H1 (cell line): ENCODE results near the gene RAPH1. TPM values are rescaled to one million over a fixed set of nuclear protein-coding genes. Genes with fewer than 3 reads are reported as not detected.
"Not testable (repeated sequence)": the region's sequence is repeated elsewhere in the genome, so short reads cannot be mapped to it uniquely, and the experiment has no call there.

ENCODE experiments used
- CTCF ChIA-PET: fragments of 300-600 bp; sonication (Branson Sonifier 250); formaldehyde crosslinking; loops from one replicate; lab custom pipeline; 2021; ENCODE audit not compliant: partially characterized antibody; lab: Charles Lee
- POLR2A ChIA-PET: fragments of 300-600 bp; sonication (Branson Sonifier 250); formaldehyde crosslinking; loops from one replicate; lab custom pipeline; 2021; ENCODE audit warnings: inconsistent platforms; ENCODE audit not compliant: partially characterized antibody; lab: Charles Lee
- DNase-seq, 2 experiments: peaks; one replicate each; pipeline versions ENCODE4 v3.0.0 to v3.0.0-alpha.2; 2010 to 2022; ENCODE audit warnings: low spot score in 2 of 2, low read depth in 1 of 2, mixed read lengths in 1 of 2
- FAIRE-seq: peaks from 2 replicates; lab custom pipeline; 2011; peaks lifted over from hg19 to GRCh38; lab: Jason Lieb, UNC
- H2AFZ ChIP-seq: 2 replicates; pipeline ENCODE4 v1.8.1; 2012; ENCODE audit warnings: low read length, inconsistent platforms
- H2AK5ac ChIP-seq: 2 replicates; pipeline ENCODE4 v1.6.1; 2013; ENCODE audit warnings: low read depth, low read length
- H2BK120ac ChIP-seq: replicated peaks from 2 replicates; pipeline ENCODE3; 2013; ENCODE audit warnings: low read depth, low read length, inconsistent platforms
- H2BK12ac ChIP-seq: 2 replicates; pipeline ENCODE4 v1.6.1; 2013; ENCODE audit warnings: low read depth, low read length
- H2BK15ac ChIP-seq: 2 replicates; pipeline ENCODE4 v1.6.1; 2013; ENCODE audit warnings: low read length
- H2BK20ac ChIP-seq: 2 replicates; pipeline ENCODE4 v1.6.1; 2013; ENCODE audit warnings: low read length
- H2BK5ac ChIP-seq: 2 replicates; pipeline ENCODE4 v1.6.1; 2013; ENCODE audit warnings: low read depth, low read length
- H3K14ac ChIP-seq: 2 replicates; pipeline ENCODE4 v1.6.1; 2013; ENCODE audit warnings: inconsistent platforms; ENCODE audit not compliant: insufficient read length
- H3K18ac ChIP-seq: 2 replicates; pipeline ENCODE4 v1.6.1; 2013; ENCODE audit warnings: low read length; ENCODE audit errors: extremely low read depth
- H3K23ac ChIP-seq: 2 replicates; pipeline ENCODE4 v1.6.1; 2013; ENCODE audit warnings: inconsistent platforms; ENCODE audit not compliant: insufficient read length
- H3K23me2 ChIP-seq: 2 replicates; pipeline ENCODE4 v1.6.1; 2013; ENCODE audit warnings: low read depth, low read length
- H3K27ac ChIP-seq: 2 replicates; pipeline ENCODE4 v1.6.1; 2011; ENCODE audit warnings: low read depth, low read length, inconsistent platforms
- H3K27me3 ChIP-seq, 4 experiments: replicated peaks in 1 of 4; 1 replicate in 1 of 4; 2 replicates in 3 of 4; pipeline versions ENCODE4 v1.6.1 to v1.8.1; 2011 to 2013; ENCODE audit warnings: low read length in 3 of 4, mild to moderate bottlenecking in 3 of 4, inconsistent platforms in 2 of 4, mixed read lengths in 2 of 4, moderate library complexity in 1 of 4; ENCODE audit not compliant: control insufficient read depth in 3 of 4, insufficient read depth in 3 of 4; ENCODE audit errors: extremely low read depth in 1 of 4
- H3K36me3 ChIP-seq, 4 experiments: 2 replicates each; pipeline versions ENCODE4 v1.6.1 to v1.8.1; 2011 to 2013; ENCODE audit warnings: mild to moderate bottlenecking in 4 of 4, low read length in 3 of 4, moderate library complexity in 2 of 4, control low read depth in 1 of 4, inconsistent platforms in 1 of 4; ENCODE audit not compliant: insufficient read depth in 4 of 4, control insufficient read depth in 2 of 4
- H3K4ac ChIP-seq: replicated peaks from 2 replicates; pipeline ENCODE3; 2013; ENCODE audit warnings: low read length, low read depth, mixed read lengths, inconsistent platforms; ENCODE audit not compliant: insufficient read length
- H3K4me1 ChIP-seq, 4 experiments: replicated peaks in 1 of 4; 1 replicate in 1 of 4; 2 replicates in 3 of 4; pipeline versions ENCODE4 v1.6.1 to v1.8.1; 2011 to 2013; ENCODE audit warnings: low read length in 3 of 4, inconsistent platforms in 2 of 4, mixed read lengths in 1 of 4; ENCODE audit not compliant: insufficient read depth in 4 of 4, control insufficient read depth in 3 of 4
- H3K4me2 ChIP-seq, 2 experiments: 2 replicates each; pipeline versions ENCODE4 v1.6.1 to v1.8.1; 2011 to 2013; ENCODE audit warnings: low read depth in 2 of 2, low read length in 2 of 2, control low read depth in 1 of 2, inconsistent platforms in 1 of 2, mild to moderate bottlenecking in 1 of 2; ENCODE audit not compliant: insufficient read depth in 1 of 2
- H3K4me3 ChIP-seq, 4 experiments: fragments of 200-600, 300-600 bp in 1 of 4; sonication (generic), shearing (Covaris generic), sonication (Bioruptor Twin) in 1 of 4; 2 replicates each; pipeline versions ENCODE4 v1.5.1 to v1.8.1; 2011 to 2016; ENCODE audit warnings: low read length in 4 of 4, low read depth in 3 of 4, control low read depth in 2 of 4, inconsistent platforms in 2 of 4, mild to moderate bottlenecking in 2 of 4, mixed read lengths in 1 of 4, moderate library complexity in 1 of 4; ENCODE audit not compliant: insufficient read depth in 2 of 4; ENCODE audit errors: extremely low read depth in 1 of 4
- H3K56ac ChIP-seq: replicated peaks from 2 replicates; pipeline ENCODE3; 2013; ENCODE audit warnings: low read depth, mild to moderate bottlenecking, mixed read lengths, low read length, inconsistent platforms; ENCODE audit not compliant: insufficient read length
- H3K79me1 ChIP-seq: 2 replicates; pipeline ENCODE4 v1.6.1; 2013; ENCODE audit warnings: low read depth, low read length, control low read depth
- H3K79me2 ChIP-seq, 2 experiments: 2 replicates each; pipeline versions ENCODE4 v1.6.1 to v1.8.1; 2012 to 2013; ENCODE audit warnings: low read length in 2 of 2, mild to moderate bottlenecking in 2 of 2, inconsistent platforms in 1 of 2; ENCODE audit not compliant: insufficient read depth in 2 of 2, control insufficient read depth in 1 of 2
- H3K9ac ChIP-seq, 4 experiments: replicated peaks in 1 of 4; 1 replicate in 1 of 4; 2 replicates in 3 of 4; pipeline versions ENCODE4 v1.6.1 to v1.8.1; 2011 to 2013; ENCODE audit warnings: low read depth in 3 of 4, low read length in 3 of 4, control low read depth in 2 of 4, mild to moderate bottlenecking in 2 of 4, moderate library complexity in 2 of 4, inconsistent platforms in 1 of 4; ENCODE audit errors: extremely low read depth in 1 of 4
- H3K9me3 ChIP-seq, 2 experiments: 2 replicates each; pipeline versions ENCODE4 v1.6.1 to v1.8.1; 2012 to 2013; ENCODE audit warnings: mild to moderate bottlenecking in 2 of 2, moderate library complexity in 2 of 2, control low read depth in 1 of 2, inconsistent platforms in 1 of 2, low read depth in 1 of 2, low read length in 1 of 2, mixed read lengths in 1 of 2; ENCODE audit not compliant: insufficient read depth in 2 of 2
- H4K20me1 ChIP-seq, 2 experiments: replicated peaks in 1 of 2; 2 replicates each; pipeline versions ENCODE3 to v1.8.1; 2011 to 2013; ENCODE audit warnings: inconsistent platforms in 2 of 2, low read length in 2 of 2, mild to moderate bottlenecking in 1 of 2; ENCODE audit not compliant: insufficient read depth in 2 of 2, control insufficient read depth in 1 of 2
- H4K5ac ChIP-seq: 2 replicates; pipeline ENCODE4 v1.6.1; 2013; ENCODE audit warnings: low read length, low read depth, mixed read lengths, inconsistent platforms; ENCODE audit not compliant: insufficient read length
- H4K8ac ChIP-seq: 2 replicates; pipeline ENCODE4 v1.8.0; 2013; ENCODE audit warnings: mild to moderate bottlenecking, moderate library complexity, low read length, inconsistent platforms; ENCODE audit not compliant: insufficient read depth; ENCODE audit errors: extremely low read depth
- H4K91ac ChIP-seq: replicated peaks from 2 replicates; pipeline ENCODE3; 2013; ENCODE audit warnings: low read length, mixed read lengths, inconsistent platforms; ENCODE audit not compliant: insufficient read length
- WGBS, 2 experiments: shearing (Covaris generic) in 1 of 2; methylation state at CpG; one replicate each; pipeline versions ENCODE4 v1.1.6 to v1.1.7; 2013 to 2015; ENCODE audit warnings: low lambda C conversion rate in 2 of 2, mixed read lengths in 2 of 2, inconsistent platforms in 1 of 2, low coverage in 1 of 2, missing lambda C conversion rate in 1 of 2; ENCODE audit not compliant: insufficient replicate concordance in 2 of 2, insufficient coverage in 1 of 2, insufficient read length in 1 of 2; ENCODE audit errors: extremely low coverage in 1 of 2, missing lambda C conversion rate in 1 of 2; 5-methylcytosine and 5-hydroxymethylcytosine counted together
- polyA plus RNA-seq, 7 experiments: library from polyadenylated mRNA; depleted of rRNA in 3 of 7; stranded (reverse) in 5 of 7; unstranded in 2 of 7; fragments of >200 nt in 5 of 7; fragments of 200-250 nt in 2 of 7; gene quantifications; 1 replicate in 5 of 7; 2 replicates in 1 of 7; 4 replicates in 1 of 7; pipeline versions ENCODE4 v1.2.1 to v1.2.3, GENCODE V29; 2011 to 2013; ENCODE audit warnings: missing spikeins in 2 of 7, mixed read lengths in 2 of 7
- total RNA-seq: library from RNA; stranded (reverse); fragmentation: NEBNext Ultra II Directional; extraction: Animal tissue kit (Norgen Biotek cat#: 25700); gene quantifications from 2 replicates; pipeline ENCODE4 v1.2.1, GENCODE V29; 2021

Gene RAPH1
- total and polyA plus RNA-seq, 2 of the 8 experiments (the other 6 are each of a cell fraction or from before 2014, with no cell fraction given): 3.8 to 27.4 TPM

DNA sequence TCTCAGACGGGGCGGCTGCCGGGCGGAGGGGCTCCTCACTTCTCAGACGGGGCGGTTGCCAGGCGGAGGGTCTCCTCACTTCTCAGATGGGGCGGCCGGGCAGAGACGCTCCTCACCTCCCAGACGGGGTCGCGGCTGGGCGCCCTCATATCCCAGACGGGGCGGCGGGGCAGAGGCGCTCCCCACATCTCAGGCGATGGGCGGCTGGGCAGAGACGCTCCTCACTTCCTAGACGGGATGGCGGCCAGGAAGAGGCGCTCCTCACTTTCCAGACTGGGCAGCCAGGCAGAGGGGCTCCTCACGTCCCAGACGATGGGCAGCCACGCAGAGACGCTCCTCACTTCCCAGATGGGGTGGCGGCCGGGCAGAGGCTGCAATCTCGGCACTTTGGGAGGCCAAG is 162.4 kb downstream of the RAPH1 start:
- H3K27me3 ChIP-seq, H3K23ac ChIP-seq, H2AK5ac ChIP-seq, H3K79me1 ChIP-seq, H3K56ac ChIP-seq, H4K20me1 ChIP-seq, H3K4ac ChIP-seq, H4K5ac ChIP-seq, H3K27ac ChIP-seq, H3K23me2 ChIP-seq, H3K14ac ChIP-seq, H2BK5ac ChIP-seq, H2AFZ ChIP-seq, H2BK12ac ChIP-seq, CTCF ChIA-PET, H2BK120ac ChIP-seq, H2BK20ac ChIP-seq, H4K8ac ChIP-seq, H3K9me3 ChIP-seq, H2BK15ac ChIP-seq, H4K91ac ChIP-seq, H3K4me2 ChIP-seq, H3K4me1 ChIP-seq, FAIRE-seq, POLR2A ChIA-PET, DNase-seq, H3K4me3 ChIP-seq, H3K18ac ChIP-seq, H3K9ac ChIP-seq: not testable (repeated sequence)
- Histone ChIP-seq H3K79me2 (peaks cover 0 to 36% of the 10 kb centered on the region in 2 experiments; a peak in 2 of 4 replicates), H3K36me3 (peaks cover 0 to 27% (median 3%) of the 10 kb centered on the region in 4 experiments; a peak in 3 of 8 replicates)
- WGBS, 2 experiments: 100% methylated on average over 4 of the region's 31 CpGs; no CpG with 5 or more reads in 1 of the 2 experiments
